GM19452 (cell line): ENCODE results near the gene ARHGAP28.
"Not testable (repeated sequence)": the region's sequence is repeated elsewhere in the genome, so short reads cannot be mapped to it uniquely, and the experiment has no call there.

ENCODE experiments used
- ATAC-seq: cut with Tn5 transposase; IDR thresholded peaks from one replicate; pipeline ENCODE4 v1.9.1; 2021; ENCODE audit not compliant: unreplicated experiment

Gene ARHGAP28

DNA sequence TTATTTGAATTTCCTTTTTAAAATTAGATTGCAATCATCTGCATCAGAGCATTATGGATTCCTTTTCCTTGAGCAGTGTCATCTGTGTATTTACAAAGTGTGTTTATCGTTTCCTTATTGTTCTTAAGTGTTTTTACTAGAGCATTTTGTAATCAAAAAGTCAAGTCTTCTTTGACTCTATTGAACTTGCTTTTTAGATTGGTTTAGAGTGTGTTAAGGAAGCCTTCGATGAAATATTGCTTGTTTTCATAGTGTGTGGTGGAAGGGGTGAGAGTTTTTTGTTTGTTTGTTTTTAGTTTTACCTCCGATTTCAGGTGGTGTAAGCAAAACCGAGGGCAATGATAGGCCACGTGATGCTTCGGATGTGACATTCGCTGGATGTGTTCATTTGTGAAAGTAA, 45.7 kb downstream of the ARHGAP28 start:
- no peak for ATAC-seq

DNA sequence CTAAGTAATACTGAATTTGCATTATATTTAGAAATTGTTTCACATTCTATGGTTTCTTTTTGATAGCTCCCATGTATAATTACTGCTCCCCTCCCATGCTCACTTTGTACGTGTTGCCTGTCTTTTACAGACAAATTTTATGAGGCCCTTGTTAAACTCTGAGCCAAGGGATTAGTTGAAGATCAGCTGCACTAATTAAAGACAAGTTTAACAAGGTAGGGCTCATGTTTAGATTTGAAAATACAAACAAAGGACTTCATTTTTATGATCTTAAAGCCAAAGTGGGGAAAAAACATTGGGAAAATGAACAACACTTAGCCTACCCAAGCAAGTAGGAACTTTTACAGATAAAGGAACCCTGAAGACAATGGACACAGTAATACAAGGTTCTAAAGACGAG, 46.2 kb downstream of the ARHGAP28 start:
- ATAC-seq, result no peak

DNA sequence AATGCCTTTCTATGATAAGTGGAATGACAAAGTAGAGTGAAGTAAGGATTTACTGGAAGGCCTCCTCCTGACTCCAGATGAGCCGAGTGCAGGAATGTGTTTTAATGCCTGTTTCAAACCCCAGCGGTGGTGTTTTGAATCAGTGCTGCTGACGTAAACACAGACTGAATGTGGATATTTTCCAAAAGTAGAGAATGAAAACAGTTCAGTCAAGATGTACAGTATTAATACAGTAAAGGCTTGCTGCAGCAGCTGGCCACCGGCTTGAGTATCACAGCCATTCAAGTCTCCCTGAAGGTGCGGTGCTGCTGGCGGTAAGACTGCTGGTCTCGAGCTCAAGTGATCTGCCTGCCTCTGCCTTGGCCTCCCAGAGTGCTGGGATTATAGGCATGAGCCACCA, 46.7 kb downstream of the ARHGAP28 start:
- ATAC-seq, result no peak

DNA sequence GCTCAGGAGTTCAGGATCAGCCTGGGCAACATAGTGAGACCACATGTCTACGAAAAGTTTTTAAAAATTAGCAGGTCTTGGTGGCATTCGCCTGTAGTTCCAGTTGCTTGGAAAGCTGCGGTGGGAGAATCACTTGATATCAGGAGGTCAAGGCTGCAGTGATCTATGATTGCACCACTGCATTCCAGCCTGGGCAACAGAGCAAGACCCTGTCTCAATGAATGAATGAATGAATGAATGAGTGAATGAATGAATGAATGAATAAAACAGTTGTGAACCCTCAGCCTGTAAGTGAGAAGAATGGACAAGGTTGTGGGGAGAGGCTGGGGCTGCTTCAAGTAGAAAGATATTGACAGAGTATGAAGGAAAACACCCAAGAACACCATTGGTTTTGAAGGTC, 48.0 kb downstream of the ARHGAP28 start:
- ATAC-seq, result no peak

DNA sequence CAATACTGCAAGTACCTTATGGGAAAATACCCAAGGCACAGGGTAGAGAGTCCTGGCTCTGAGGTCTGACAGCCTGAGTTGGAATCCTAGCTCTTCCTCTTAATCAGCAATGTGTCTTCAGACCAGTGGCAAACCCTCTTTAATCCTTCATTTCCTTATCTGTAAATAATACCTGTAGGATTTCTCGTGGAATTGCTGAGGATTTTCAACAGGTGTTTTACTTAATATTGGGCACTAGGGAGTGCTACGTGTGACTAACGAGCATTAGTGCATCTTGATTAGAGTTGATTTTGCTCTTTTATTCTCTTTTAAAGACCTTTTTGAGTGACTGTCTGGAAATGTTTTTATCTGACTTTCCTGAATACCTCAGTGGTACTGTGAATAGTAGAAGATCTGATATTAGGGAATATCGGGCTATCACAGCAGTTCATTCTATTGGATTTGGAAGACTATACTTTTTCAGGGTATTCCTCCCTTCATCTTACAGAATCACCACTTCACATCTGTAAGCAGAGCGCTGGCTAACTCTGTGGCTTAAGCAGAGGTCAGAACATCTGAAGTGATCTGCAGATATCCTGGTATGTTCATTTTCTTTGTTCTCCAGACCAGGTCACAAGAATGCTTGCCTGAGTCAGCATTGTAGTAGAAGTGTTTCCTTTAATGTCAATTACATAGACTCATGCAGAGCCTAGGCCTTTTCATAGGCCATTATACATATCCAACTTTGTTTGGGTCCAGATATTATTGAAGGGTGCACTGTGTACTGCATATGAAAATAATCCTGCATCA, 49.1 kb downstream of the ARHGAP28 start:
- no peak for ATAC-seq

DNA sequence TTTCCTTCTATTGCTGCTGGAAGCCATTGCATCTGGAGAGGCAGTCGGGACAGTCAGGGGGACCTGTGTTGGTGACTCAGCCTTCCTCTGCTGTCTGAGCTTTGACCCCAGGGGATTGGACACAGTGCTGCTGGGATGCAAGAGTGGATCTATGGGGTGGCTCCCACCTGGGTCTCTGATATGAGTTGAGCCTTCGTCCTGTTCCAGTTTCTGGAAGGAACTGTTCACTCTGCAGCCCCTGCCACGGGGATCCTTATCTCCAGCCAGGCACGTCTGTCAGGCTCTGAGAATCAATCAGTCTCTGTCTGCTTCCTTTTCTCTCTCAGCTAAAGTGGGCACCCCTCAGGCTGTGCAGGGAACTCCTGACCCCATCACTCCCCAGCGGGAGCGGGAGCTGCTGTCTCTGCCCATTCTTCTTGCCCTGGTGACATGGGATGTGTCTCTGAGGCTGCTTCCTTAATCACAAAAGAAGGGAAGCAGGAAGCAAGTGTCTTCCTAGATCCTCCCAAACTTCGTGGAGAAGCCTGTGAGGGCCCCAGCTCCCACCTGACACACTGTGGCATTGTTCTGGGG, 51.7 kb downstream of the ARHGAP28 start:
- no peak for ATAC-seq

DNA sequence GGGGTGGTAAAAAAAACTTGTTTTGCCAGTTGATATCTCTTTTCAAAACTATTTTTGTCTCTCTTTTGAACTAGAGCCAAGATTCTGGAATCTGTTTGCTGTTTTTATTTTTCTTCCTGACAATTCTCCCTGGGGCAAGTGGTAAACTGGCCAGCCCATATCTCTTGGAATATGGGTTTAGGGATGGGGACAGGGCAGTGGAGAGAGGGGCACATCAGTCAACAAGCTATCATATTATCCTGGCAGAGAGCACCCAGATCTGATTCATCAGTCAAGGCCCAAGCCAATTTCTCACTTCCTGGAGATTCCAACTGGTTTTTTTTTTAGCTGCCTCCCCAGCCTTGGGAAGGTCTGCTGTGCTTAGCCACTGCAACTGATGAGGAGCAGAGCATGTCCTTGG, 52.3 kb downstream of the ARHGAP28 start:
- ATAC-seq, result no peak

DNA sequence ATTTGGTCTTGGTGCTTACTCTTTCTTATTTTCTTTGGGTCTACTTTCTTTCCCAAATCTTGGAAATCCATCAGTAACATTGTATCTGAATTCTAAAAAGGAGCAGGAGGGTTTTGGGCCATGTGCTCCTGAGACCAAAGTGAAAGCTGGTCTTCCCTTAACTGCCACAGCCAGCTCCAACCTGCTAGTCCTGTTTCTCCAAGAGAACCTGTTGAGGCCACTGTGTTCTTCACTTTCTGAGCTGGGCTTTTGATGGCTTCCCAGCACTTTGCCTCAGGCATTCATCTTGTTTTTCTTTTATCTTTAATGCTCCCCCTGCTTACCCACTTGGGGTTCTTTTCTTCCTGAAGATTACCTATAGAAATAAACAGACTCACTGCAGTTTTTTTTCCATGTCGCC, 53.3 kb downstream of the ARHGAP28 start:
- no peak for ATAC-seq

DNA sequence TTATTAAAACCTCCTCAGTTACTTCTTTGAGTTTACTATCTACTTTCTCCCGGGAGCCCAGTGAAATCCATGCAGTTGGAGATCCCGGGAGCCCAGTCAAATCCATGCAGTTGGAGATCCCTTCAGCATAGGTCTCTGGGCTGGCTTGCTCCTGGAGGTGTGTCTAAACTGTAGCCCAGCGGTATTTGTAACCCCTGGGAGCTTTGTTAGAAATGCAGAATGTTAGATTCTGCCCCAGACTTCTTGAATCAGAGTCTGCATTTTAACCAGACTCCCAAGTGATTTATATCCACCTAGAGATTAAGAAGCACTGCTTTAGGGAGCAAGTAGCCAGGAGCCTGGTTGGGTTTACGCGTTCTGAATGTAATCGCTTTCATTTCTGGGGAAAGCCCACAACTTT, 54.5 kb downstream of the ARHGAP28 start:
- ATAC-seq, result no peak

DNA sequence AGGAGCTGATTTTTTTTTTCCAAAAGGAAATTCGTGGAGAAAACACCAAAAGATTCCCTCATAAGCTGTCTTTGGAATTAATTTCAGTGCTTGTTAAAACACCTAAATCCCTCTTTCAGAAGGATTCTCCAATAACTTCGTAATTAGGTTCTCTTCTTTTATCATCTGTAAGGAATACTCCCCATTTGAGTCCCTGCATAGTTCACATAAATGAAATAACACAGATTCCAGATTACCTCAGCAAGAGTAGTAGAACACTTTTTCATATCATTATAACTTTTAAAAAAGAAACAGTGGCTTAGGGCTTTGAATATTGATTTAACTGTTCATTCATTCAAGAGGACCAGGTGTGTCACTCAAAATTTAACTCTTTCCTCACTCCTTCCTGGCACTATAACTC, 55.5 kb downstream of the ARHGAP28 start:
- ATAC-seq, result no peak

DNA sequence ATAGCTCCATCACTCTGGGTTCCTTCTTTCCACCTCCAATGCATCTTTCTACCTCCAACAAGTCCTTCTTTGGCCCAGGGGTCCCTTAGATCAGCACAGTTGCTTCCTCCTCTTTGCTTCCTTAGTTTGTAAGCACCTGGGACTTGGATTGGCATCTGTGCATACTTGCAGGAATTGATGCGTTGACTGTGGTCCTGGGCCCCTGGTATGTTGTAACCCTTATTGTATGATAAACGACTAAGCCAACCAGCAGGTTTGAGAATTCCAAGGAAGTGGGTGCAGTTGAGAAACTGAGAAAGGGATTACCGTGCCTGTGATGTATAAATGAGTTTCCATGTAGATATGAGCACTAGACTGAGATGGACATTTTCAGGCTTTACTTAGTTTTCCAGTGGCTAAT, 55.9 kb downstream of the ARHGAP28 start:
- ATAC-seq, result no peak

DNA sequence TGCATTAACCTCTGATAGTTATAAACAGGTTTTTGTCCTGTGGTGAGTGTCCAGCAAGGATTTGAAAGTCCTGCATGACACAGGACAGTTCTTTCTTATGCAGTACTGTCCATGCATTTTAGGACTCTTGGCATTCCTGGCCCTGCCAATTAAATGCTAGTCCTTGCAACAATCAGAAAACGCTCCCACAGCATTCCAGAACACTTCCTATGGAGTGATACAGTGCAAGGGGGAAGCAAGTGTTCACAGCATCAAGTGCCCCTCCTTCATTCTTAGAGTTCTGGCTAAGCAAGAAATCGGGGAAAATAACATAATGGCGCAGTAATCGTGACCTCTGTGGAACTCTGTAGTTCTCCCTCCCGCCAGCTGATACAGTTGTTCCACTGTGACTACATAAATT, 62.9 kb downstream of the ARHGAP28 start:
- ATAC-seq, result no peak

DNA sequence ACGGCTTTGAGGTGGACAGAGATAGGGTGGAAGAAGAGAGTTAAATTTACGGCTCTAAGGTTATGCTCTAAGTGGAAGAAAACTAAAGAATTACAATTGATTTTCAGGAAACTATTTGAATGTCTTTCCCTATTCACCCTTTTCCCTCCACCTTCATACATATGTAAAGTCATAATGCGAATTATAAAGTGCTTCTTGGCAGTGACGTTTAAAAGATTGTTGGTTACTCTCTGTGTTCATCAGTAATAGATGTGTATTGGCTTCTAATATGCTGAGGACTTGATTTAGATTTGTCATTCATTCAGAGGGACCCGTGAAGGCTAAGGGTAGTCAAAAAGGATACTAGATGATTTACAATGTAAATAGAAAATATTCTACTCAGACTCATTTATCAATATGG, 63.9 kb downstream of the ARHGAP28 start:
- no peak for ATAC-seq

DNA sequence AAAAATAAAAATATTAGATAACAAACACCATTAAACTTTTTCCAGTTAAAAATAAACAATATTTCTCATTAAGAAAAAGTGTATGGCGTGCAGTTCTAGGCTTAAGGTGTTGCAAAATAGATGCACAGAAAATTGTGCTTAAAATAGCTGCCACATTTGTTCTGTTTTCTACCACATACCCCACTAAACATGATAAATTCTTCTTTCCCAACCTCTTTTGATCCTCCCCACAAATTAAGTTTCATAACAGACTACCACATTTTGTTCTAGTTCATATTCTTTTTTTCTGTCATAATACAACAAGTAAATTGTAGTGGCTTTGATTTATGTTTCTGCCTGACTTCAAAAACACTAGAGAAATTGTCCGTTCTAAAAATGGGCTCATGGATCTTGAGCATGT, 64.5 kb downstream of the ARHGAP28 start:
- ATAC-seq, result no peak

DNA sequence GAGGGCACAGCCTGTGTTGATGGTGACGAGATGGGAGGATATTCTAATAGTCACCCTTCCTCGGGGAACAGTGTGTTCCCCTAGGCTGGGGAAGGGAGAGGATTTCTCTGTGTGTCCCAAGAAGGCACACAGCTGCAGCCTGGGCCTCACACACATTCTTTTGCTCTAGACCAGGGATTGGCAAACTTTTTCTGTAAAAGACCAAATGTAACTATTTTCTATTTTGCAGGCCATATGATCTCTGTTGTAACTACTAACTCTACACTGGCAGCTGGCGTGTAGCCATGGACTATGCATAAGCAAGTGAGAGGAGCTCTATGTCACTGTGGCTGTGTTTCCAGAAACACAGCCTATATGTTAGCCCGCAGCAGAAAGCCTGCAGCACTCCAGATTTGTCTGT, 65.8 kb downstream of the ARHGAP28 start:
- no peak for ATAC-seq

DNA sequence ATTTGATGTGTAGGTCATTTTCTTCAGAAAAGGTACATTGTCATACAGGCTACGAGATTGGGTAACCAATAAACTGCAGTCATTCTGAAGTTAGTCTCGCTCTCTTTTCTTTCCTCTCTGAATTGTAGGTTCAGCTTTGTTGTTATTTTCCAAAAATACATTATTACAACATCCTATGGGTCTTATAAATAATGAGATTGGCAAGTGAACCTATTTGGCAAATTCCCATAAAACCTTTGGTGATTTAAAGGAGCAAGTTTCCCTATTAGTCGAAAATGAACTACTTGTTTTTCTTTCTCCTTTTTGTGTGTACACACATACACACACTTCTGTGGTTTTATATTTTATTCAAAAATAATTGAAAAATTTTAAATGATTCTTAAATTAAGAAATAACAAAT, 67.0 kb downstream of the ARHGAP28 start:
- ATAC-seq, result no peak

DNA sequence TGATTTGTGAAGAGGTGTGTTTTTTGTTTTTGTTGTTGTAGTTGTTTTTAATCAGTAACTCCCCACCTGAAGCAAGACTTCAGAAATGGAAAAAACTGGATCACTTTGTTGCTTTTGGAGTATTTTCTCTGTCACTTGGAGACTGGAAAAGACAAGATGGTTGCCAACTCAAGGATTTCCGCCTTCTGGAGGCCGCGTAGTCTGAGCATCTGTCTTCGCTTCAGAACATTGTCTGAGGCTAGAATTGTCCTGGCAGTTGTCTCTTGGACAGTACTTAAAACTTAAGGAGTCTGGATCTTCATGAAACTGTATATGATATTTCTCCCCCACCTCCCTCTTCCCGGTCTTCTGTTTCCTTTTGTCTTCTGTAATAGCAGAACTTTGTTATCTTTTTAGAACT, 67.7 kb downstream of the ARHGAP28 start:
- no peak for ATAC-seq

DNA sequence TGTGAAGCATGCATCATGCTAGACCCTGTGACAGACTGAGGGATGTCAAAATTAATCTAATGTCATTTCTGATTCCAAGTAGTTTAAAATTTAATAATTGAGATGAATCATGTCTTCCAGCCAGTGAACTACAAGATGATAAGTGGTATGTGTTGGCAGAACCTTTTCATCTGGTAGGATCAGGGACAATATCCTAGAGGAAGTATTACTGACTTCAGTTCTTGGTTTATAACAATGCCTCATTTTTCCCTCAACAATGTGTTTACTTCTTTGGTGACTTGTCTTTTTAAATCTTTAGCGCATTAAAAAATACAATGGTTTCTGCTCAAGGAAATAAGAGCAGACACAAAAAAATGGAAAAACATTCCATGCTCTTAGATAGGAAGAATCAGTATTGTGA, 69.4 kb downstream of the ARHGAP28 start:
- no peak for ATAC-seq

DNA sequence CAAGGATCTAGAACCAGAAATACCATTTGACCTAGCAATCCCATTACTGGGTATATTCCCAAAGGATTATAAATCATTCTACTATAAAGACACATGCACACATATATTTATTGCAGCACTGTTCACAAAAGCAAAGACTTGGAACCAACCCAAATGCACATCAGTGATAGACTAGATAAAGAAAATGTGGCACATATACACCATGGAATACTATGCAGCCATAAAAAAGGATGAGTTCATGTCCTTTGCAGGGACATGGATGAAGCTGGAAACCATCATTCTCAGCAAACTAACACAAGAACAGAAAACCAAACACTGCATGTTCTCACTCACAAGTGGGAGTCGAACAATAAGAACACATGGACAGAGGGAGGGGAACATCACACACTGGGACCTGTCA, 70.8 kb downstream of the ARHGAP28 start:
- ATAC-seq, result not testable (repeated sequence)

DNA sequence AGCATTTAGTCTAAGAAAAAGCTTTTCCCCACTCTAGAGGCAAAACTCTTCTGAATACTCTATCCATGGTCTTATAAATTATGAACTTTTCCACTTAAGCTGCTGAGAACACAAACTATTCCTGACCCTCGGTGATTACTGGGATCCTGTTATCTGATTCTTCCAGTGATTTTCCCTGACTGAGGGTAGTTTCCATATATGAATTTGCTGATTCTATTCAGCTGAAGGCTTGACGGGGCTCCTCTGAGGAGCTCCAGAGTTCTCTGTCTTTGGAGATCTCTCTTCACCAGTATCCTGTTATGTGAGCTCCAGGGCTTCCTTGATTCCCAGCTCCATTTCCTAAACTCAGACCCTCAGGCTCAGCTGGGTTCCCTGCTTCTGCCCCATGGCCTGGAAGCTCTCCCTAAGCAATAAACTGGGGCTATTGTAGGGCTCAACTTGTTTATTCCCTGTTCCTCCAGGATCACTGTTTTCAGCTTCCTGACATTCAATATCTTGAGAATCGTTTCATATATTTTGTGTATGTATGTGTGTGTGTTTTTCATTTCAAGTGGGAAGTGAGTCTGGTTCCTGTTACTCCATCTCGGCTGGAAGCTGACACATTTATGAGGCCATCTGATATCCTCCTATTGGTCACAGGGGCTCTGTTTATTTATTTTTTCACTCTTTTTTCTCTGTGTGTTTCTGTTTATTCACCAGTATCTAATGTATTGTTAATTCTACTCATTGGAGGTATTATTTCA, 78.2 kb downstream of the ARHGAP28 start:
- no peak for ATAC-seq

DNA sequence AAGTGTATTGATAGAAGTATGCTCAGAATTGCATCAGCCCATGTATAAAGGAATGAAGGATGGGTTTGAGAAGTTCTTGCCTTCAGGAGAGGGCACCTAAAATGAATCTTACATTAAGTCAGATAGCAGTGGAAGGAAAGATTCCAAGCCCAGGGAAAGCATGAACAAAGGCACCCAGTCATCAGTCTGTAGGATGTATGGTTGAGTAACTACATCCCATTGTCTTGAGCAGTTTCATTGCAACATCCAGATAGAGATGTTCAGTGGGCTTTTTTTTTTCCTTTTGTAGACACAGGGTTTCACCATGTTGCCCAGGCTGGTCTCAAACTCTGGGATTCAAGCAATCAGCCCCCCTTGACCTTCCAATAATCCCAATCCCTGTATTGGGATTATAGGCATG, 80.7 kb downstream of the ARHGAP28 start:
- no peak for ATAC-seq

DNA sequence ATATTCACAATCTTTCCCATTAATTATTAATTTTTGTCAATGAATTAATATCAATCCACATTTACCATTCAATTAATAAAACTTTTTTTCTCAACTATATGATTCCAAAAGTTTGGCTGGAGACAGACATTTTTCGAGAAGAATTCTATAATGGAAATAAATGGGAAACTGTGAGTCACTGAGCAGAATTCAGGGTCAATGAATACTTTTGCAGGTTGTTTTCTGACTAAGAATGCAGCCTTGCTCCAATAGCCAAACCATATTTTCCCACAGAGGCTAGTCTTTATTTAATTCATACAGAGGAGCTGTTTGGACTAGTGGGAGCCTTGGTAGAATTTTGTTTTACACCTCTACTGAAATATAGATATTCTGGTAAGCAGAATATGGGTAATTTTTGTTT, 82.3 kb downstream of the ARHGAP28 start:
- ATAC-seq, result no peak
